Aorta (tissue), 5 donors: Measurements from ENCODE around the gene SENP8. TPM values are rescaled to one million over a fixed set of nuclear protein-coding genes. Genes with fewer than 3 reads are reported as not detected.

Experiments
- ATAC-seq: fragments of 200-7000 bp; cut with Tn5 transposase; one replicate; pipeline ENCODE4 v1.9.1; 2022; ENCODE audit warnings: moderate library complexity; ENCODE audit not compliant: low FRiP score
- DNase-seq, 2 donors: peaks; one replicate each; pipeline ENCODE4 v3.0.0-alpha.2; 2020
- H3K27ac ChIP-seq, 2 donors: one replicate each; pipeline ENCODE4 v1.5.1; 2013; ENCODE audit warnings: low read length in 2 of 2, mild to moderate bottlenecking in 2 of 2, moderate library complexity in 2 of 2, control low read depth in 1 of 2, inconsistent platforms in 1 of 2, low read depth in 1 of 2
- H3K27me3 ChIP-seq, 2 donors: one replicate each; pipeline ENCODE4 v1.6.1; 2013; ENCODE audit warnings: control low read depth in 1 of 2, low read length in 1 of 2, mild to moderate bottlenecking in 1 of 2, moderate library complexity in 1 of 2; ENCODE audit not compliant: insufficient read depth in 2 of 2, control insufficient read depth in 1 of 2
- H3K36me3 ChIP-seq, 2 donors: one replicate each; pipeline ENCODE4 v1.6.1; 2013; ENCODE audit warnings: control low read depth in 1 of 2, low read length in 1 of 2, mild to moderate bottlenecking in 1 of 2; ENCODE audit not compliant: insufficient read depth in 2 of 2, control insufficient read depth in 1 of 2
- H3K4me1 ChIP-seq, 2 donors: one replicate each; pipeline ENCODE4 v1.6.1; 2013; ENCODE audit warnings: low read length in 2 of 2, control low read depth in 1 of 2, mild to moderate bottlenecking in 1 of 2, moderate library complexity in 1 of 2; ENCODE audit not compliant: insufficient read depth in 2 of 2, control insufficient read depth in 1 of 2
- H3K4me3 ChIP-seq, 2 donors: one replicate each; pipeline ENCODE4 v1.5.1; 2013; ENCODE audit warnings: low read length in 2 of 2, control low read depth in 1 of 2, mild to moderate bottlenecking in 1 of 2
- H3K9me3 ChIP-seq: one replicate; pipeline ENCODE4 v1.6.1; 2013; ENCODE audit warnings: mild to moderate bottlenecking, low read length; ENCODE audit not compliant: control insufficient read depth
- WGBS, 2 donors: extraction: QIAGEN DNeasy Blood & Tissue Kit; methylation state at CpG; one replicate each; pipeline ENCODE4 v1.1.7; 2013; 5-methylcytosine and 5-hydroxymethylcytosine counted together
- intact Hi-C, 2 donors: fragments of 100-400 bp; cut with DNase I; formaldehyde crosslinking; loops; one replicate each; pipeline versions ENCODE4 v1.14.2 to v1.15.0; 2022
- polyA plus RNA-seq, 2 donors: library from polyadenylated mRNA; stranded (reverse); fragments of 200-250 nt; gene quantifications; one replicate each; pipeline ENCODE4 v1.2.3, GENCODE V29; 2013
- total RNA-seq, 2 donors: library from RNA; stranded (reverse); fragmentation: NEBNext Ultra II Directional; extraction: Animal tissue kit (Norgen Biotek cat#: 25700); gene quantifications; one replicate each; pipeline ENCODE4 v1.2.1, GENCODE V29; 2021
- donor health status: healthy with polysubstance abuse.
- donor health status: Bipolar disorder and iron deficiency.
- donor health status: DM: no; HTN: no; CAD: no.
- donor health status: DM: no; HTN: no; CAD: no.
- donor health status: DM: yes; HTN: yes; CAD: no.

The SENP8 gene
- total and polyA plus RNA-seq, 4 donors = 0.46 to 1.8 (median 1.4) TPM

DNA sequence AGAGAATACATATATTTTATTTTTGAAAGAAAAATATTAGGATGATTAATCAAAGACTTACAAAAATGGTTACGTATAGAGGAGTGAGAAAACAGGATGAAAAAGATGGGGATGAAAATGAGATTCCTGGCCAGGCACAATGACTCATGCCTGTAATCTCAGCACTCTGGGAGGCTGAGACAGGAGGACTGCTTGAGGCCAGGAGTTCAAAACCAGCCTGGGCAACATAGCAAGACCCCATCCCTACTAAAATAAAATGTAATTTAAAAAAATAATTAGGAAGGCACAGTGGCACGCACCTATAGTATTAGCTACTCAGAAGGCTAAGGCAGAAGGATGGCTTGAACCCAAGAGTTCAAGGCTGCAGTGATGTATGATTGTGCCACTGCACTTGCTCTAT, 12.1 kb upstream of the SENP8 start:
- no peak overlapping the region for H3K27ac ChIP-seq
- no peaks in the 10 kb centered on the region for H3K27me3 ChIP-seq
- ATAC-seq (no peak), DNase-seq (no peak)
- H3K36me3 ChIP-seq = no peaks in the 10 kb centered on the region
- no peak overlapping the region for H3K4me3 ChIP-seq
- intact Hi-C loops = no loop called here
- no peaks in the 10 kb centered on the region for H3K4me1 ChIP-seq
- WGBS, 2 donors = 92 to 97% methylated on average over 2 of the region's 2 CpGs
- no peaks in the 10 kb centered on the region for H3K9me3 ChIP-seq

DNA sequence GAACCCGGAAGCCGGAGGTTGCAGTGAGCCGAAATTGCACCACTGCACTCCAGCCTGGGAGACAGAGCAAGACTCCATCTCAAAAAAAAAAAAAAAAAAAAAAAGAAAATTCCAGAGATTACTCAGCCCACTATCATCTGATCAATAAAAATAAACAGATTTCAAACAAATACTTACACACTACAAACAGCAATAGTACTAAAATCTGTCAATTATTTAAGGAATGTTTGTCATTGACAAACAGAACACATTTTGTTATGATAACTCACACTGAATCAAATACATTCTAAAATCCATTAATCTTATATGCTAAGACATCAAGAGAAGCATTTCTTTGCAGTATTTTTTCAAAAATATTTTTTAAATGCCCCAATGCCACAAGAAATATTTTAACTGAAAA, 7.8 kb upstream of the SENP8 start:
- Histone ChIP-seq H3K4me1 (peaks cover 1 to 6% of the 10 kb centered on the region in 2 donors), H3K9me3 (no peaks in the 10 kb centered on the region), H3K4me3 (no peak overlapping the region), H3K36me3 (no peaks in the 10 kb centered on the region), H3K27ac (no peak overlapping the region), H3K27me3 (no peaks in the 10 kb centered on the region)
- DNase-seq (no peak), ATAC-seq (no peak)
- intact Hi-C loops = no loop called here
- 94% methylated on average over 3 of the region's 3 CpGs for WGBS, 2 donors

DNA sequence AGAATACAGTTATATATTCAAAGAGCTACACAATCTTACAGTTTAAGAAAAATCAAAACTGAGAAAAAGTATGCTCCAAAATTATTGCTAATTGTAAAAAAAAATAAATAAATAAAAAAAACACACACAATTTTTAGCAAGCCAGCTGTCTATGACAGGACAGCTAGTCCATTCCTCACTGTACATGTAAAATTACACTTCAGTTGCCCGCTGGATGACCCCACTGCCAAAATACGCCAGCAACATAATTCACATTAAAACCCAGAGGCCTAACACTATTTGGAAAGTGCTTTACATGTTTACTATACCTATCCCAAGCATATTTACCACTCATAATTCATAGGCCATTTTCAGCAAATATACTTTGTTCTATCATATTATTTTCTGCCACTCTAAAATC, 6.1 kb upstream of the SENP8 start:
- ATAC-seq = no peak
- intact Hi-C loops = no loop called here
- H3K4me1 ChIP-seq = peaks cover 1 to 7% of the 10 kb centered on the region in 2 donors
- WGBS, 2 donors = 51 to 76% methylated on average over 2 of the region's 2 CpGs
- no peaks in the 10 kb centered on the region for H3K9me3 ChIP-seq
- no peaks in the 10 kb centered on the region for H3K36me3 ChIP-seq
- no peaks in the 10 kb centered on the region for H3K27me3 ChIP-seq
- H3K27ac ChIP-seq = no peak overlapping the region
- no peak for DNase-seq
- no peak overlapping the region for H3K4me3 ChIP-seq

DNA sequence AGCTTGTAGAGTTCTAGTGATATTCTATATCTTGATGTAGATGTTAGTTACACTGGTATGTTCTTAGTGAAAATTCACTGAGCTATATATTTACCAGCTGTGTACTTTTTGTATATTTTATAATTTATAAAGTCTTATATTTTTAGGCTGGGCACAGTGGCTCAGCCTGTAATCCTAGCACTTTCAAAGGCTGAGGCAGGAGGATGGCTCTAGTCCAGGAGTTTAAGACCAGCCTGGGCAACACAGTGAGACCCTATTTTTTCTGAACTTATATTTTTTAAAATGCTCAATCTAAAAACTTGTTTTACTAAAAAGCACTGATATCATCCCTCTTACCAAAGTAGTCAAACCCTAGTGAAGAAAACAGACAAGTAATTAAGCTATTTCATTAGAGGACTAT, 5.4 kb upstream of the SENP8 start:
- H3K27ac ChIP-seq = no peak overlapping the region
- H3K36me3 ChIP-seq = no peaks in the 10 kb centered on the region
- peaks cover 1 to 7% of the 10 kb centered on the region in 2 donors for H3K4me1 ChIP-seq
- H3K9me3 ChIP-seq = no peaks in the 10 kb centered on the region
- no peak for DNase-seq
- intact Hi-C loops = no loop called here
- no peak overlapping the region for H3K4me3 ChIP-seq
- ATAC-seq = no peak
- H3K27me3 ChIP-seq = no peaks in the 10 kb centered on the region

DNA sequence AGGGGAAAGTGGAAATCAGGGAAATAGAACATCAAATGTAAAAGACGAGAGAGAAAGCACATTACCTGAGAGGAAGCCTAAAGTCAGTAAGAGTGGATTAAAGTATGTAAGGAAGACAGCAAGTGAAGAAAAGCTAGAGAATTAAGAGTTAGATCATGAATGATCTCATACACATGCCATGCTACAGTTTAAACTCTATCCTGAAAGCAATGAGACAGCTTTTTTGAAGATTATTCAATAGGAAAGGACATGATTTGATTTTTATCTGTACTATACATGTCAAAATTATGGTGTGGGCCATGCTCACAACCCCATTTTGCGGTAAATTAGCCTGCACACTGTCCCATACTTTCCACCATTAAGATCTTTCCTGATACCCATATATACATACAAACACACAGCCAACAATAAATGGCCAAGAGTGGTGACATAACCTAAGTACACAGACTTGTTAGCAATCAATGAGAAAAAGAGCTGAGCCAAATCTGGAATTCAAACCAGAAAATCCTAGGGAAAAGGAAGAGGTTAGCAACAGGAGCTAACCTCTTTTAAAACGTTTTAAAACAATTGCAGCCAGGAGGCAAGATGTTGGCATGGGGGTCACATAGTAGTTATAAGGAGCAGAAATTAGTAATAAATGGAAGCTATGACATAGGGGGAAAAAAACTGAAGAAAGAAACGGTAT, 4.7 kb upstream of the SENP8 start:
- WGBS, 2 donors = 69 to 71% methylated on average over 4 of the region's 4 CpGs
- Histone ChIP-seq H3K27ac (no peak overlapping the region), H3K36me3 (no peaks in the 10 kb centered on the region), H3K27me3 (no peaks in the 10 kb centered on the region), H3K4me3 (no peak overlapping the region), H3K9me3 (no peaks in the 10 kb centered on the region), H3K4me1 (peaks cover 1 to 7% of the 10 kb centered on the region in 2 donors)
- DNase-seq (no peak), ATAC-seq (no peak)
- intact Hi-C loops = no loop called here

DNA sequence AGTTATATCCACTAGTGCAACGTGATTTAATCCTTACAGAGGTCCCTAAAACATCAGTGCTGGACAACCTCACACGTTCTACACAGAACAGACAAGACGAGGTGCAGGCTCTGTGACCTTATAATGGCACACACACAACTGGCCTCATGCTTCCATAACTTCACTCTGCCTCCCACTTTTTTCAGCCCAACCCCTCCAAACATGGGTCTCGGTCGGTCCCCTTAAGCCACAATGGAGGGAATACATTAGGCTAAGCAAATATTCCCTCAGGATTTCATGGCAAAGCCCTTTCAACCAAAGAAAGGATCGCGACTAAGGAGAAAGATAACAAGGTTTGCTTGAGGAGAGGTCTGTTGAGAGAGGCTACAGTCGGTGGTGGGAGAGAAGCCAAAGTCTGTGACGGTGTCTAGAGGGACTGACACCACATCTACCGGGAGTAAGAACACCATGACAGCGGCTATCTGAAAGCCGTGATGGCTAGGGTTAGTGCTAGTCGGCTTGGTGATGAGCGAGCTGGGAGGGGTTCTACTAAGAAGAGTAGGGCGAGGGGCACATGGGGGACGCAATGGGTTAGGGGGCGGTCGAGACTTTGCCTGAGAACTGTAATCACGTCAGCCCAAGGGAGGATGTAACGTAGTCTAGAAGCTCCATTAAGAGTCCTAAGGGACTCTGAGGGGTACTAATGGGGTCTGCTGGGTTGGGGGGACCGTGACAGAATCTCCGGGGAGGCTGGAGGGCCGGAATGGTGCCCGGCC, 1.3 kb upstream of the SENP8 start:
- peak in 1 of 2 donors; percentile 58 for DNase-seq
- Histone ChIP-seq H3K36me3 (no peaks in the 10 kb centered on the region), H3K27me3 (no peaks in the 10 kb centered on the region), H3K9me3 (no peaks in the 10 kb centered on the region), H3K4me3 (peak overlapping the region; percentile 62 to 72), H3K4me1 (peaks cover 1 to 7% of the 10 kb centered on the region in 2 donors), H3K27ac (peak overlapping the region; percentile 45 to 47)
- intact Hi-C loops = loop anchor here in 1 of 2 donors (5.0 kb wide), 1 partner anchor 120 kb away; no protein-coding TSS in a partner anchor
- ATAC-seq = peak; percentile 2
- 0 to 1% methylated on average over 24 of the region's 24 CpGs for WGBS, 2 donors

DNA sequence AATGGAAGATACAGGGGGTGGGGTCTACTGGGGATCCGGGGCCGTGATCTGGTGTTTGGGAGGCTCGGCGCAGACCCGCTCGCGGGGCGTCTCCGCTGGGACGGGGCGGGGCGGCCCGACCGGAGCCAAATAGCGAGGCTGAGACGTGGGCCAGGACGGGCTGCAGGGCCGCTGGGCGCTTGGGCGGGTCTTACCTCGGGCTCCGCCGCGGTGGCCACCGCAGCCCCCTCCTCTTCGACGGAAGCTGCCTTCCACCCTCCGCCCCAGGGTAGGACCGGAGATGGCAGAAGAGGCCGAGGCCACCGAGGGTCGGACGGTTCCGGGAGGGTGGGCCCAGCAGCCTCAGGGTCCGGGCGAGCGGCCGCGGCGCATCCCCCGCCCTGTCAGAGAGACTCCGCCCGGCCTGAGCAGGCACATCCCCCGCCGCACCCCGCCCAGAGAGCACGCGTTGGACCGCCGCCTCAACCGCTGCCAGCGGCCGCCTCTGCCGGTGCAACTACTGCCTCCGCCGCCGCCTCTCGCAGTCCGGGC, 652 bp upstream of the SENP8 start:
- Histone ChIP-seq H3K4me1 (peaks cover 1 to 7% of the 10 kb centered on the region in 2 donors), H3K27me3 (no peaks in the 10 kb centered on the region), H3K36me3 (no peaks in the 10 kb centered on the region), H3K4me3 (peak overlapping the region; percentile 62 to 72), H3K9me3 (no peaks in the 10 kb centered on the region), H3K27ac (peak overlapping the region; percentile 45 to 89)
- peak; percentile 90 to 95 for DNase-seq
- peak; percentile 94 for ATAC-seq
- WGBS, 2 donors = 0 to 1% methylated on average over 48 to 59 of the region's 59 CpGs
- intact Hi-C loops = loop anchor here in 1 of 2 donors (2.0 to 5.0 kb wide), 2 partner anchors 37 to 120 kb away; no protein-coding TSS in a partner anchor

DNA sequence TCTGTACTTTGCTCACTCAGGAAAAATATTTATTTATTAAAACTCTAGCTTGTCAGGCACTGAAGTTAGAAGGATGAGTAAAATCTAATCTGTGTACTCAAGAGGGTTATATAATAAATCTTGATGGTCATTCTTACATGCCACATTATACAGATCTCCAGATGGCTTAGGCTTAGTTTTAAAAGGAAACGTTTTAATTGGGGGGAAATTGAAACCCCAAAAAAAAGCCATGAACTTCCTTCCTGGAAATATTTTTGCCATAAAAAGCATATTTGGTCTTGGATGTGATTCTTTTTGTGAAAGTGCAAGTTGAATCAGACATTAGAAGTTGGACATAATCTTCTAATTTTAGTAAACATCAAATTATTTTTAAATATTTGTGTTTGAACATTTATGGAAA, 6.0 kb downstream of the SENP8 start:
- DNase-seq (no peak), ATAC-seq (no peak)
- H3K4me1 ChIP-seq = no peaks in the 10 kb centered on the region
- WGBS, 2 donors = 38 to 42% methylated on average over 1 of the region's 1 CpG
- no peaks in the 10 kb centered on the region for H3K36me3 ChIP-seq
- H3K27ac ChIP-seq = no peak overlapping the region
- intact Hi-C loops = no loop called here
- H3K27me3 ChIP-seq = no peaks in the 10 kb centered on the region
- H3K9me3 ChIP-seq = no peaks in the 10 kb centered on the region
- no peak overlapping the region for H3K4me3 ChIP-seq
